HepG2 (cell line): Measurements from ENCODE around the gene TCF7L2. TPM values are rescaled to one million over a fixed set of nuclear protein-coding genes. Genes with fewer than 3 reads are reported as not detected.

Source experiments
- ATAC-seq: fragments of 200-7000 bp; cut with Tn5 transposase; 3 replicates; pipeline ENCODE4 v1.9.1; 2020; ENCODE audit warnings: mild to moderate bottlenecking, moderate library complexity
- BruUV-seq: library from RNA; stranded (reverse); fragments of 400-500 nt; replicated peaks from 2 replicates; lab custom pipeline; 2021; lab: Mats Ljungman, UMichigan
- CTCF ChIA-PET: fragments of 300-600 bp; formaldehyde crosslinking; extraction: SDS; loops from one replicate; lab custom pipeline; 2021; ENCODE audit warnings: low total read pairs, inconsistent platforms, low intra/inter-chr PET ratio; lab: Yijun Ruan, JAX
- POLR2A ChIA-PET: fragments of 350-600 bp; sonication (Branson Sonifier 250); formaldehyde crosslinking; loops from one replicate; lab custom pipeline; 2020; ENCODE audit warnings: antibody characterized with exemption, inconsistent platforms; lab: Yijun Ruan, JAX
- DNase-seq: peaks from one replicate; pipeline ENCODE4 v3.0.0-alpha.2; 2015; ENCODE audit warnings: low spot score
- FAIRE-seq: peaks from 3 replicates; lab custom pipeline; 2011; peaks lifted over from hg19 to GRCh38; lab: Jason Lieb, UNC
- H2AFZ ChIP-seq: one replicate; pipeline ENCODE4 v1.6.1; 2011; ENCODE audit warnings: low read length, inconsistent platforms
- H3K27ac ChIP-seq: fragments of 300-600 bp; 3 replicates; pipeline ENCODE4 v1.8.0; 2011; ENCODE audit warnings: mixed run types, mild to moderate bottlenecking, mixed read lengths, low read length, inconsistent platforms; ENCODE audit not compliant: insufficient read depth; ENCODE audit errors: extremely low read length
- H3K27me3 ChIP-seq, 2 experiments: fragments of 200-600 bp in 1 of 2; 2 replicates in 1 of 2; 3 replicates in 1 of 2; pipeline versions ENCODE4 v1.6.0 to v1.8.0; 2011; ENCODE audit warnings: low read length in 2 of 2, mild to moderate bottlenecking in 2 of 2, moderate library complexity in 2 of 2, inconsistent platforms in 1 of 2; ENCODE audit not compliant: insufficient read depth in 2 of 2, control insufficient read depth in 1 of 2
- H3K36me3 ChIP-seq, 2 experiments: fragments of 200-600 bp in 1 of 2; replicated peaks in 1 of 2; 2 replicates in 1 of 2; 3 replicates in 1 of 2; pipeline versions ENCODE4 v1.5.1 to v1.8.0; 2011; ENCODE audit warnings: low read length in 2 of 2, inconsistent platforms in 1 of 2; ENCODE audit not compliant: insufficient read depth in 2 of 2, control insufficient read depth in 1 of 2
- H3K4me1 ChIP-seq: 2 replicates; pipeline ENCODE4 v1.5.1; 2012; ENCODE audit warnings: low read length, inconsistent platforms; ENCODE audit not compliant: insufficient read depth
- H3K4me2 ChIP-seq: 2 replicates; pipeline ENCODE4 v1.6.0; 2011; ENCODE audit warnings: low read depth, low read length, inconsistent platforms
- H3K4me3 ChIP-seq, 3 experiments: fragments of 200-600 bp in 1 of 3; sonication (generic), shearing (Covaris generic) in 1 of 3; replicated peaks in 1 of 3; 2 replicates each; pipeline ENCODE4 v1.5.1; 2011 to 2016; ENCODE audit warnings: low read length in 3 of 3, inconsistent platforms in 2 of 3, low read depth in 2 of 3, mild to moderate bottlenecking in 2 of 3, control low read depth in 1 of 3, mixed read lengths in 1 of 3; ENCODE audit not compliant: insufficient read depth in 1 of 3
- H3K79me2 ChIP-seq: one replicate; pipeline ENCODE4 v1.6.1; 2011; ENCODE audit warnings: low read length, inconsistent platforms; ENCODE audit not compliant: insufficient read depth
- H3K9ac ChIP-seq: 2 replicates; pipeline ENCODE4 v1.6.0; 2011; ENCODE audit warnings: mild to moderate bottlenecking, low read depth, low read length, inconsistent platforms; ENCODE audit not compliant: insufficient read depth
- H3K9me3 ChIP-seq: 2 replicates; pipeline ENCODE4 v1.5.1; 2012; ENCODE audit warnings: mild to moderate bottlenecking, low read length
- H4K20me1 ChIP-seq: 2 replicates; pipeline ENCODE4 v1.6.0; 2011; ENCODE audit warnings: inconsistent platforms, mild to moderate bottlenecking, low read length, moderate library complexity; ENCODE audit not compliant: insufficient read depth
- GABPB1 ChIP-seq: IDR thresholded peaks from 2 replicates; pipeline ENCODE4 v1.6.1; 2016; ENCODE audit warnings: mild to moderate bottlenecking, missing genetic modification reagents, moderate library complexity, missing compliant biosample characterization
- HDAC1 ChIP-seq: sonication (generic); formaldehyde crosslinking; IDR thresholded peaks from 2 replicates; pipeline ENCODE4 v1.5.1; 2020; ENCODE audit warnings: mild to moderate bottlenecking, missing genetic modification reagents
- HNRNPUL1 ChIP-seq: fragments of 200-400 bp; formaldehyde crosslinking; IDR thresholded peaks from 2 replicates; pipeline ENCODE4 v1.6.1; 2017; ENCODE audit warnings: low read depth, mild to moderate bottlenecking, low read length, moderate library complexity
- PAWR ChIP-seq: sonication (generic); formaldehyde crosslinking; IDR thresholded peaks from 2 replicates; pipeline ENCODE4 v1.4.0; 2020; ENCODE audit warnings: missing genetic modification reagents, mild to moderate bottlenecking, borderline replicate concordance
- SRF ChIP-seq: IDR thresholded peaks from 2 replicates; pipeline ENCODE4 v1.6.1; 2011; ENCODE audit warnings: mild to moderate bottlenecking, low read depth, low read length, moderate library complexity
- ZBTB42 ChIP-seq: sonication (generic); formaldehyde crosslinking; IDR thresholded peaks from 2 replicates; pipeline ENCODE4 v1.5.0; 2020; ENCODE audit warnings: mild to moderate bottlenecking, missing genetic modification reagents
- ZNF3 ChIP-seq: IDR thresholded peaks from 2 replicates; pipeline ENCODE4 v1.7.0; 2017; ENCODE audit warnings: inconsistent platforms
- ZNF33B ChIP-seq: sonication (generic); formaldehyde crosslinking; IDR thresholded peaks from 2 replicates; pipeline ENCODE4 v1.5.1; 2020; ENCODE audit warnings: mild to moderate bottlenecking, missing genetic modification reagents
- ZNF552 ChIP-seq: sonication (generic); formaldehyde crosslinking; IDR thresholded peaks from 2 replicates; pipeline ENCODE4 v1.9.0; 2022; ENCODE audit warnings: missing genetic modification reagents, mild to moderate bottlenecking, borderline replicate concordance
- ZSCAN12 ChIP-seq: sonication (generic); formaldehyde crosslinking; IDR thresholded peaks from 2 replicates; pipeline ENCODE4 v1.9.0; 2021; ENCODE audit warnings: mild to moderate bottlenecking, missing genetic modification reagents
- WGBS: methylation state at CpG from one replicate; pipeline ENCODE4 v1.1.6; 2017; ENCODE audit warnings: low lambda C conversion rate; 5-methylcytosine and 5-hydroxymethylcytosine counted together
- in situ Hi-C: cut with HindIII; loops from 2 replicates; pipeline ENCODE4 v1.10.0; 2017; ENCODE audit warnings: low pct_unique_long_range_greater_than_20kb; ENCODE audit not compliant: extremely low pct_ligation_motif_present
- intact Hi-C: fragments of 100-400 bp; cut with micrococcal nuclease; formaldehyde crosslinking; loops from one replicate; pipeline ENCODE4 v1.10.0; 2022; ENCODE audit not compliant: unreplicated experiment
- polyA plus RNA-seq, 8 experiments: library from polyadenylated mRNA; depleted of rRNA in 3 of 8; stranded (reverse) in 7 of 8; unstranded in 1 of 8; fragments of >200 nt; fragmentation: Illumina TruSeq in 4 of 8; extraction: Trizol in 4 of 8; gene quantifications; 2 replicates each; pipeline versions ENCODE4 v1.2.1 to v1.2.3, GENCODE V29; 2011 to 2016; ENCODE audit warnings: low read depth in 4 of 8, missing spikeins in 1 of 8, mixed read lengths in 1 of 8; ENCODE audit not compliant: insufficient read depth in 1 of 8
- total RNA-seq, 5 experiments: library from RNA; depleted of rRNA; stranded (reverse); fragments of >200 nt; fragmentation: Illumina TruSeq; extraction: Trizol; gene quantifications; 2 replicates each; pipeline ENCODE4 v1.2.3, GENCODE V29; 2016; ENCODE audit warnings: low read depth in 1 of 5
- TF ChIP-seq, protein P1 (sequence below): sonication (generic); formaldehyde crosslinking; IDR thresholded peaks from 2 replicates; pipeline ENCODE4 v1.4.0; 2020; ENCODE audit warnings: missing genetic modification reagents
- TF ChIP-seq, protein P2 (sequence below): sonication (generic); formaldehyde crosslinking; IDR thresholded peaks from 2 replicates; pipeline ENCODE4 v1.5.0; 2020; ENCODE audit warnings: mild to moderate bottlenecking, missing genetic modification reagents
- TF ChIP-seq, protein P3 (sequence below): sonication (generic); formaldehyde crosslinking; IDR thresholded peaks from 2 replicates; pipeline ENCODE4 v1.5.0; 2020; ENCODE audit warnings: missing genetic modification reagents

Gene TCF7L2
- total and polyA plus RNA-seq, 2 of the 13 experiments (the other 11 are each of a cell fraction or from before 2014, with no cell fraction given), result 3.9 to 13.7 TPM

DNA sequence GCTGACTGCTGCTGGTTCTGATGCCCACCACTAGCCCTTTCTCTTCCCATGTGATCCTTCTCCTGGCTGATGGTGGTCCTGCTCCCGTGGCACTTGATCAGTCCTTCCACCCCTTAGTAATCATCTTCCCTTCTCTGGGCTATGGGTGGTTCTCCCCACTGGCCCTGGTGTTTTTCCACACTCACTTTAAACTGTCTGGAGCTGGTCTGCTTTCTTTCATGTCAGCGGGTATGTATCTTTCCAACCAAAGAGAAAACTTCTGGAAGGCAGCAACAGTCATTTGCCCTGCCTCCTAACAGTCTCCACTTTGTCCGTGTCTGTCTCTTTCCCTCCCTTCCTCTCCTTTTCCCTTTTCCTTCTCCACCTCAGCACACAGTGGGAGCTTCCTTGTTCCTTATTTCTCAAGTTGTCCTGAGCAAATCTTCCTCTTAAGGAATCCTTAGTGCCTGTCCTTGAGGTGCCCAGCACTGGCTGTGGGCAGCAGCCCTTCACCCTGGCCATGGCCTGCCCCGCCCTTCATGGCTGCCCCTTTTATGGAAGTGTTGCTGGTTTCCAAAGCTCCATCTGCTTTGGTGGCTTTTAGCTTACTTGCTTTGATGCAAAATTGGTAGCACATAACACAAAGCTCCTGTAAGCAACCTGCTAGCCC lies 189.0 kb downstream of the TCF7L2 start:
- no peaks in the 10 kb centered on the region for H3K4me1 ChIP-seq
- peaks cover 23% of the 10 kb centered on the region for H3K79me2 ChIP-seq
- no peak overlapping the region for H3K27ac ChIP-seq
- H3K27me3 ChIP-seq, result no peaks in the 10 kb centered on the region
- in situ Hi-C loops, result no loop called here
- intact Hi-C loops, result no loop called here
- H3K9ac ChIP-seq, result no peak overlapping the region
- no peak for TF ChIP-seq ZNF3 (CRISPR knock-in tag)
- TF ChIP-seq GABPB1 (CRISPR knock-in tag), result no peak
- TF ChIP-seq ZSCAN12 (CRISPR knock-in tag), result no peak
- TF ChIP-seq, protein P1, sequence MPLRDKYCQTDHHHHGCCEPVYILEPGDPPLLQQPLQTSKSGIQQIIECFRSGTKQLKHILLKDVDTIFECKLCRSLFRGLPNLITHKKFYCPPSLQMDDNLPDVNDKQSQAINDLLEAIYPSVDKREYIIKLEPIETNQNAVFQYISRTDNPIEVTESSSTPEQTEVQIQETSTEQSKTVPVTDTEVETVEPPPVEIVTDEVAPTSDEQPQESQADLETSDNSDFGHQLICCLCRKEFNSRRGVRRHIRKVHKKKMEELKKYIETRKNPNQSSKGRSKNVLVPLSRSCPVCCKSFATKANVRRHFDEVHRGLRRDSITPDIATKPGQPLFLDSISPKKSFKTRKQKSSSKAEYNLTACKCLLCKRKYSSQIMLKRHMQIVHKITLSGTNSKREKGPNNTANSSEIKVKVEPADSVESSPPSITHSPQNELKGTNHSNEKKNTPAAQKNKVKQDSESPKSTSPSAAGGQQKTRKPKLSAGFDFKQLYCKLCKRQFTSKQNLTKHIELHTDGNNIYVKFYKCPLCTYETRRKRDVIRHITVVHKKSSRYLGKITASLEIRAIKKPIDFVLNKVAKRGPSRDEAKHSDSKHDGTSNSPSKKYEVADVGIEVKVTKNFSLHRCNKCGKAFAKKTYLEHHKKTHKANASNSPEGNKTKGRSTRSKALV (CRISPR knock-in tag), result no peak
- no peak for TF ChIP-seq PAWR (CRISPR knock-in tag)
- TF ChIP-seq ZNF33B, result no peak
- no peak for TF ChIP-seq HDAC1 (CRISPR knock-in tag)
- TF ChIP-seq, protein P2, sequence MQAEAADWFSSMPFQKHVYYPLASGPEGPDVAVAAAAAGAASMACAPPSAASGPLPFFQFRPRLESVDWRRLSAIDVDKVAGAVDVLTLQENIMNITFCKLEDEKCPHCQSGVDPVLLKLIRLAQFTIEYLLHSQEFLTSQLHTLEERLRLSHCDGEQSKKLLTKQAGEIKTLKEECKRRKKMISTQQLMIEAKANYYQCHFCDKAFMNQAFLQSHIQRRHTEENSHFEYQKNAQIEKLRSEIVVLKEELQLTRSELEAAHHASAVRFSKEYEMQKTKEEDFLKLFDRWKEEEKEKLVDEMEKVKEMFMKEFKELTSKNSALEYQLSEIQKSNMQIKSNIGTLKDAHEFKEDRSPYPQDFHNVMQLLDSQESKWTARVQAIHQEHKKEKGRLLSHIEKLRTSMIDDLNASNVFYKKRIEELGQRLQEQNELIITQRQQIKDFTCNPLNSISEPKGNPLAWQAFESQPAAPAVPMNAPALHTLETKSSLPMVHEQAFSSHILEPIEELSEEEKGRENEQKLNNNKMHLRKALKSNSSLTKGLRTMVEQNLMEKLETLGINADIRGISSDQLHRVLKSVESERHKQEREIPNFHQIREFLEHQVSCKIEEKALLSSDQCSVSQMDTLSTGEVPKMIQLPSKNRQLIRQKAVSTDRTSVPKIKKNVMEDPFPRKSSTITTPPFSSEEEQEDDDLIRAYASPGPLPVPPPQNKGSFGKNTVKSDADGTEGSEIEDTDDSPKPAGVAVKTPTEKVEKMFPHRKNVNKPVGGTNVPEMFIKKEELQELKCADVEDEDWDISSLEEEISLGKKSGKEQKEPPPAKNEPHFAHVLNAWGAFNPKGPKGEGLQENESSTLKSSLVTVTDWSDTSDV, result no peak
- TF ChIP-seq, protein P3, sequence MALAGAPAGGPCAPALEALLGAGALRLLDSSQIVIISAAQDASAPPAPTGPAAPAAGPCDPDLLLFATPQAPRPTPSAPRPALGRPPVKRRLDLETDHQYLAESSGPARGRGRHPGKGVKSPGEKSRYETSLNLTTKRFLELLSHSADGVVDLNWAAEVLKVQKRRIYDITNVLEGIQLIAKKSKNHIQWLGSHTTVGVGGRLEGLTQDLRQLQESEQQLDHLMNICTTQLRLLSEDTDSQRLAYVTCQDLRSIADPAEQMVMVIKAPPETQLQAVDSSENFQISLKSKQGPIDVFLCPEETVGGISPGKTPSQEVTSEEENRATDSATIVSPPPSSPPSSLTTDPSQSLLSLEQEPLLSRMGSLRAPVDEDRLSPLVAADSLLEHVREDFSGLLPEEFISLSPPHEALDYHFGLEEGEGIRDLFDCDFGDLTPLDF (CRISPR knock-in tag), result no peak
- TF ChIP-seq HNRNPUL1, result no peak
- TF ChIP-seq ZNF552 (CRISPR knock-in tag), result no peak
- no peak for TF ChIP-seq ZBTB42 (CRISPR knock-in tag)
- TF ChIP-seq SRF, result no peak
- H3K4me3 ChIP-seq, result no peak overlapping the region
- no TSS peak for BruUV-seq
- ATAC-seq, result no peak
- H4K20me1 ChIP-seq, result peaks cover 21% of the 10 kb centered on the region
- H3K4me2 ChIP-seq, result no peak overlapping the region
- no peaks in the 10 kb centered on the region for H3K9me3 ChIP-seq
- 93% methylated on average over 4 of the region's 4 CpGs for WGBS
- H2AFZ ChIP-seq, result no peak overlapping the region
- ChIA-PET CTCF (no interaction called here), POLR2A (no interaction called here)
- no peak for FAIRE-seq
- DNase-seq, result no peak
- peaks cover 13 to 50% of the 10 kb centered on the region in 2 experiments for H3K36me3 ChIP-seq
